Myocyte (in vitro differentiated cells): ENCODE data around the gene SURF2. TPM values are rescaled to one million over a fixed set of nuclear protein-coding genes. Genes with fewer than 3 reads are reported as not detected.

Experiments
- DNase-seq: peaks from one replicate; pipeline ENCODE4 v3.0.0-alpha.2; 2012; ENCODE audit warnings: low read depth
- total RNA-seq: library from RNA; depleted of rRNA; stranded (reverse); fragments of >200 nt; gene quantifications from 2 replicates; pipeline ENCODE4 v1.2.3, GENCODE V29; 2014

Gene SURF2
- total RNA-seq, 1 donor from 2014 or later, result 12.9 TPM

DNA sequence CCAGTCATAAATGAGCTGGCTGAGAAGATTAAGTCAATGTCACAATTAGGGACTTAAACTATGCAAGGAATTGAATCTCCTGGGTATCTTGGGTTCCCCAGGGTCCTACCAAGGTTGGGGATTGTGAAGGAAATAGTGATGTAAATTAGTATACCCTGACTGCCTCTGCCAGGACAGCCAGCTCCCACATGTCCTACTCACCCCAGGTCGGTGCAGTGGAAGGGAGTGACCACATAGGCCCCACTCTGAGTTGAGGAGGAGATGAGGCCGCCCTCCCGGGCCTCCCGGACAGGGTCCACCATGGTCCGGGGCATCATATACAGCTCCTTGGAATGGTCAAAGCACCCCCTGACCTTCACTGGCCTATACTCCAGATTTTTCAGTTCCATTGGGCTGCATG, 2.8 kb upstream of the SURF2 start:
- no peak for DNase-seq

DNA sequence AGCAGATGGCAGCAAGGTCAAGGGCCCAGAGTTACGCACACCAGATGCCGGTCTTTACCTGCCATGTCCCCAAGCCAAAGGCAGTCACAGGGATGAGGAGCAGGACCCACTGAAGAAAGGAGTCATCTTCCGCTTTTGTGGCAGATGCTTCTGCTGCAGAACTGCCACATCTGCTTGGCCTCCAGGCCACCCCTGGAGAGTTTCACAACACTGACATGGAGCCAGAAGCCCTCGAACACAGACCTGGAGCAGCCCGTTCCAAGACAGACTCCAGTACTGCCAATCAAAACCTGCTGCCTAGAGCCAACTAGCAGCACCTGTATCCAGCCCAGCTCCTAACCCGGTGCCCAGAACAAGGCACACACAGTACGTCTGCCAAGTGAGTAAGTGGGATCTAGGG, 1.6 kb upstream of the SURF2 start:
- DNase-seq, result no peak

DNA sequence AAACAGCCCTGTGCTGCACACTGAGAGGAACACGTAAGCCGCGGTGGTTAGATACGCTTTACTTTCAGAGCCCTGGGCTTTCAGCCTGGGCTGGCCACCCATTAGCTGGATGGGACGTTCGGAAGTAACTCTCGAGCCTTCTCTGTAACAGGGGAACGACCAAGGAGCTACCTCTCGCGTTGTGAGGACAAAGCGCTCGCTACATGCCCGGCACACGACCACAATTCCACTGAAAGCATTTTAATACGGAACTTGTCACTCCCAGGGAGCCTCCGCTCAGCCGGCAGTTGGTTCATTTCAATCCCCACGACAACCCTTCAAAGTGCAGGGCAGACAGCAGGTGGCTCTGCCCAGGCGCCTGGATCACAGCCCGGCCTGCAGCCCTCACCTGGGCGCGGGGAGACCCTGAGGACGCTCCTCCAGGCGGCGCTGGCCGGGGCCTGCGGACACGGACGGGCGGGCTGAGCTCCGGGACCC, 431 bp upstream of the SURF2 start:
- no peak for DNase-seq

DNA sequence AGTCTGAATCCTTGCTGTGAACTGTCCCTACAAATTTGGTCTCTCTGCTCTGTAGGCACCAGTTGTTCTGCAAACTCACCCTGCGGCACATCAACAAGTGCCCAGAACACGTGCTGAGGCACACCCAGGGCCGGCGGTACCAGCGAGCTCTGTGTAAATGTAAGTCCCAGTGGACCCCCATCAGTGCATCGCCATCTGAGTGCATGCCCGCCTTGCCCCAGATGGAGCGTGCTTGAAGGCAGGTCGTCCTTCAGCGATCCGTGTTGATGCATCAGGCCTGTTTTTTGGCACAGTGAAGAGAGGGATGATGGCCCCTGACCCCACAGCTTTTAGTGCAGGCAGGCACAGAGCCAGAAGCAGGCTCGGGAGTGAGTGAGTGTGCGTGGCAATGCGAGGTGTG, 1.3 kb downstream of the SURF2 start:
- DNase-seq, result no peak

DNA sequence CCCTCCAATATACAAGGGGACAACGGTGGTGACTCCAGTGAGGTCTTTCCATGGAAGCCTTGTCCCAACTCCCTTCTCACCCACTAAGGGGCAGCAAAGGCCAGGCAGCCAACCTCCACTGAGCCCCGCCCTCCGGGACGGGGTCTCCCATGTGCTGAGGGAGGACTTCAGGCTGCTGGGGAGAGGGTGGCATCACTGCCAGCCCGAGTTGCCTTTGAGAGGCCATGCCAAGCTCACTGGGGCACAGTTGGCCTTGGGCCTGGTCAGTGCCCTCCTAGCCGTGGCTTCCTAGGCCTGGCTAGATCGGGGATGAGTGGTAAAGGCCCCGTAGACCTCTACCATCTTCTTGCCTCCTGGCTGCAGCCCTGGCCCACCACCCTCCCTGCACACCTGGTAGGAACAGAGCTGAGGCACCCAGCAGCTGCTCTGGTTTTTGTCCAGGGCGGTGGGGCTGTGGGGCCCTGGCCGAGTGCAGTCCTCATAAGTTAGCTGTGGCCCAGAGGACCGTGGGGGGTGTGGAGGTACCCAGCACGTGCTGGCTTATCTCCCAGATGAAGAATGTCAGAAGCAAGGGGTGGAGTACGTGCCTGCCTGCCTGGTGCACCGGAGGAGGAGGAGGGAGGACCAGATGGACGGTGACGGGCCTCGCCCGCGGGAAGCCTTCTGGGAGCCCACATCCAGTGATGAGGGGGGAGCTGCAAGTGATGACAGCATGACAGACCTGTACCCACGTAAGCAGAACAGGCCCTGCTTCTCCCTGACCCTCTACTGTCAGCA, 3.2 kb downstream of the SURF2 start:
- DNase-seq, result peak; percentile 31

DNA sequence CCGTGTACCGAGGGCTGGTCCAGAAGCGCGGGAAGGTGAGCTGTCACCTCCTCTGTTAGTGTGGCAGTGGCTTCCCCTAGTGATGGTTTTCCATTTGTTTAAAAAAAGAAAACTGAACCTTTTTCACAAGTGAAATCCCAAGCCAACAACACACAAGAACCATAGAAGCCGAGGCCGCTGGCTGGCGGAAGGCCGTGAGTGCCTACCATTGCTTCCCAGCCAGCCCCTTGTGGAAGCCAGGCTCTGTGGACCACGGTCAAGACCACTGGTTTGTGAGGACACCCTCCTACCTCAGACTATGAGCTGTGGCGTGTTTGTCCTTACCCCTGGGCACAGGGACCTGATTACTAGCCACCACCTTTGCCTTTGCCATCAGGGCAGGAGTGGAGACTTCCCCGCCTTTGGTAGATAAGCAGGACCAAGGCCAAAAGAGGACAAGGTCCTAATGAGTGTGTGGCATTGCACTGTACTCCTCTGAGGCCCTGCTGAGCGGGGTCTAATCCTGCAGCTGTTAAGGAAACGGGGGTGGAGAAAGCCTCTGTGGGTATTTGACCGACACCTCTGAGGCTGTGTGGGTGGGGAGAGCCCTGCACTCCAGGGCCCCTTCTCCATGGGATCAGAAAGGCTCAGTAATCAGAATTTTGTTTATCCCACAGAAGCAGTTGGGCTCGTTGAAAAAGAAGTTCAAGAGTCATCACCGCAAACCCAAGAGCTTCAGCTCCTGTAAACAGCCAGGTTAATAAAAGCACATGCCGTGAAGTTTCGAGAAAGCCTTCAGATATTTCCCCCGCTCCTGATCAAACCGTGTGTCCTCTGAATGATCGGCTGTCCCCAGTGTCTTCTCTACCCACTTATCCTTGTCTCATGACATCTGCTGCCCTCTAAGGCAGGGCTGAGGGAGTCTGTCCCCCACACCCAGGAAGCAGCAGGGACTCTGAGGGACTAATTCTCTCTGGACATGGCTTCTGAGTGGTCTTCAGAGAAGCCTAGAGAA, 4.3 kb downstream of the SURF2 start:
- DNase-seq, result peak; percentile 88

DNA sequence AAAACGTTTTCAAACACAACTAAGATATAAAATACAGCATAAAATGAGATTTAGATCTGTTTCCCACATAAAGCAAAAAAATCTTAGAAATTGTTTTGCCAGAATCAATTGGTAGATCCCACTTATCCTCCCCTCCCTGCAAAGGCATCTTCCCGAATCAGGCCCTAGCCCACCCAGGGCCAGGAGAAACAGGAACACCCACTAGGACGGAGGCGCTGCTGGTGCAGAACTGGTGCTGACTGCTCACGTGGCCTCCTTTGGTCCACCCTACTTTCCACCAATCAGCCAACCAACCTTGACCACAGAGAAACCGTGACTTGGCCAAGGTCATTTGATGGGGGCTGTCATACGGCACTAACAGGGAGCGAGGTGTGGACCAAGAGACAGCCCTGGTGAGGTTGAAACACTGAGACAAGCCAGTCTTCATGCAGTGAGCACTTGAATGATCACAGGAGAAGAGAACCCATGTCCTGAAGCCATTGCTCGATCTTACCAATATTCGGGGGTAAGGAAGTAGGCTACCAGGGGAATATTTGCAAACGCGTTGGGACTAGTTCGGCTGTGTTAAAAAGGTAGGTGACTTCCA, 5.2 kb downstream of the SURF2 start:
- no peak for DNase-seq

DNA sequence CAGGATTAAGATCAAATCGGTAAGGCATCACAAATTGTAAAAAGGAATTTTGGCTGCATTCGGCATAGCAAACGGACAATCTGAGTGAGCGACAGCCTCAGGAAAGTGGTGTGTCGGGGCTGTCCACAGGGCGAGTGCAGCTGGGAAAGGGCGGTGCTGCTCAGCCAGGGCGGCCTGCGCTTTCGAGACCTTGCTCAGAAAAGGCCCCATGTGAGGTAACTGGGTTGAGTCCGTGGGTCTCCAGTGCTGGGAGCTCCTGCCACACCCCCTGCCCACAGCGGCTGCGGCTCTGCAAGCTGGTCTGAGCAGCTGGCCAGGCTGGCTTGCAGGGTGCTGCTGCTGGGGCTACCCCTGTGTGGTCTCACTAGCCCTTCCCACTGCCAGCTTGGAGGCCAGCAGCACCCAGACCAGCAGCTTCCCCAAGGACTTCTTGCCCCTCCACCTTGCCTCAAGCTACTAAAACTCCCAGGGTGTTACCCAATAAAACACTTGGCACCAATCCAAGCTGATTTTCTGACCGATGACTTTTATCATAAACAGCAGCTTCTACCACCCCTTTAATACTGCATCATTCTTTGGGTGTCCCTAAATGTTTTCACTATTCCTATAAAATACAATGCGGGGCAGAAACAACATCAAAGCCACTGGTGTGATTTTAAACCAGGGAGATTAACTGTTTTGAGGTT, 6.2 kb downstream of the SURF2 start:
- DNase-seq, result peak; percentile 69

DNA sequence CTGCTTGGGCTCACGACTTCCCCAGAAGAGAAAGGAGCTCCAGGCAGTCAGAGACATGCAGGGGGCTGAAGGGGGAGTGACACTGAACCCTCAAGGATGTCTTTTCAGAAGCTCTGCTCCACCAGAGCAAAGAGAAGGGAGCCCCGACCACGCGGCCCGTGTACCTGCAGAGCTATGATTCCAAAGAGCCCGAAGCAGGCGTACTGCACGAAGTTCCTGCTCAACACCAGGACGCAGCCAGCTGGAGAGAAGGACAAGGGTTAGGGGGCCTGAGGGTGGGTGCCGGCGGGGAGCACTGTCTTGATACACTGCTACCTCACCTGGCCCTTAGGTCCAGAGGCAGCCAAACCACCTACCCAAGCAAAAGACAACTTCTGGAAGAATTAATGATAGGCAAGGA, 10.1 kb downstream of the SURF2 start:
- DNase-seq, result no peak

DNA sequence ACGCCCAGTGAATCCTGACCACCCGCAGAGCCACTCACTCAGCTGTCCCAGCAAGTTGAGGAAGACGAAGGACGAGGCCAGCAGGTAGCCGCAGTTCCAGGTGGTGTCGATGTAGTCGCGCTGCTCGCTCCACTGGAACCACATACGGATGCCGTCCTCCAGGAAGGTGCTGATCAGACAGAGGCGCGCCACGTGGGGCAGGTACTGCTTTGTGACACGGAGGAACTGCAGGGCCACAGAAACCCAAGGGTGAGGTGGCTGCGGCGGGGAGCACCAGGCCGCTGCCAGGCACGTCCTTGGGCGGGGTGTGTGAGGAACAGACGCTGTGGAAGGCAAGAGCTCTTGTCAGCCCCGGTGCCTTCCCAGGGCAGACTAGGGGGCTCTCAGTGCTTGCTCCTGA, 10.9 kb downstream of the SURF2 start:
- DNase-seq, result no peak

DNA sequence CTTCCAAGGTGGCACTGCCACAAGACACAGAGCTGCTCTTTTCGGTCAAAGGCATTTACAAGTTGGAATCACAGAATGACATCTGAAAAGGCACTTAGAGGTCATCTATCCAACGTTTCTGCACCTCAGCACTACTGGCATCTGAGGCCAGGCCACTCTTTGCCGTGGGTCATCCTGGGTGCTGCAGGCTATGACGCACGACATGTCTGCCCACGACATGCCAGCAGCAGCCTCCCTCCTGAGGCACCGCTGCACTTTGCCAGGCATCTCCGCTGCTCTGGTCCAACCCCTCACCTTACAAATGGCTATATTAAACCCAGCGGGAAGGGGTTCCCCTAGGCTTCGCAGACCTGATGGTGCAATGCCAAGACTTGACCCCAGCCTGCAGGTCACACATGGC, 11.4 kb downstream of the SURF2 start:
- no peak for DNase-seq

DNA sequence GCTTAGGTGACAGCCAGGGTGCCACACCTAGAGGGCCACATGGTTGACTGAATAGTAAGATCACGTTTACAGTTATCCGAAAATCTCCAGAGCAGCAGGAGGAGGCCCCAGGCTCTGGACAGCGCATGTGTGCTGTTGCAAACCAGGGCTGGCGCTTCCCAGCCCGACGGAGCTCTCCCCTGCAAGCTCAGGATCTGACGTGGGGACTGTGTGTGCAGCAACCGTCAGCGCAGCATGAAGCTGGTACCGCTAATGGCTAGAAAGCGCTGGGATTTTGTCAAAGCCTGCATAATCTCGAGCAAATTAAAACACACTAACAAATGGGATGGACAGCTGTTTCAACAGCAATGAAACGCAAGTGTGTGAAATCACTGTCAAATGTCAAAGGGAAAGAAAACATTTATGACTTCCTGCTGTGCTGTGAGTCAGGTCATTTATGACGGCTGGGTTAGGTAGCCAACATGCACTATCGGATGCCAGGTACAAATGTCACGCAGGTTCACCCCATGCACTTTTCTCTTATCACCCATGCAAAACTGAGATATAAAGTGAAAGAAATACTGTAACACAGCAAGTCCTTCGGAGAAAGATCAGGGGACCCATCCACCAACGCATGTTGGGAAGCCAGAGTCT, 12.0 kb downstream of the SURF2 start:
- DNase-seq, result peak; percentile 52

DNA sequence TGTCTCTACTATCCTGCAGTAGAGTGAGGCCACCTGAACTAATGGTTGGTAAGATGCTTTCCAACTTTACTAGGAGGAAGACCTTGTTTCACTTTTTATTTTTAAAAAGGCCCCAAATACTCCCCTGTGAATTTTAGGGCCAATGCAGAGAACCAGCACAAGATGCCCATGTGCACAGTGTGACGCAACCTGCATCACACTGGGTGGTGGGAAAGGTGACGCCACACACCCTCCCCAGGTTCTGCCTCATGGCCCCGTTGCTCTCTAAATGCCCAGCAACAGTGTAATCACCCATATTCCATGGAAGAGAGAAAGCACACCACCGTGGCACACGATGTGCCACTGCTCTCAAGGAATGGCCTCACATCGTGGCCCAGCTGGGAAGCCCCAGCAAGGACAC, 13.1 kb downstream of the SURF2 start:
- DNase-seq, result no peak

DNA sequence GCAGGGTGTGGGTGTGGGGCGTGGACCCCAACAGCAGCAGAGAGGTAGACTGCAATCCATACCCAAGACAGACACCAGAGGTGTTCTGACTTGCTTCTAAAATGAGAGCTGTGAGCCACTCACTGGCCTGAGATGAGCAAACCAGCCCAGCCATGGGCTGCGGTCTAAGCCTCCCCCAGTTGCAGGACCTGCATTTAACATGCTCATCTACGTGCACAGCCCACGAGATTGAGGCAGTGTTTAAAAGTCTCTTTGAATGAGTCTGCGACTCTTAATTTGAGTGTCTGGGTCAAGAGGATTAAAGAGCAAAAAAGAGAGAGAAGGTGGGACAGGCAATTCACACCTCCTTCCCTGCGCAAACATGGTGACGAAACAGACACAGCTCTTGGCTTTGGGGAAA, 13.6 kb downstream of the SURF2 start:
- DNase-seq, result no peak

DNA sequence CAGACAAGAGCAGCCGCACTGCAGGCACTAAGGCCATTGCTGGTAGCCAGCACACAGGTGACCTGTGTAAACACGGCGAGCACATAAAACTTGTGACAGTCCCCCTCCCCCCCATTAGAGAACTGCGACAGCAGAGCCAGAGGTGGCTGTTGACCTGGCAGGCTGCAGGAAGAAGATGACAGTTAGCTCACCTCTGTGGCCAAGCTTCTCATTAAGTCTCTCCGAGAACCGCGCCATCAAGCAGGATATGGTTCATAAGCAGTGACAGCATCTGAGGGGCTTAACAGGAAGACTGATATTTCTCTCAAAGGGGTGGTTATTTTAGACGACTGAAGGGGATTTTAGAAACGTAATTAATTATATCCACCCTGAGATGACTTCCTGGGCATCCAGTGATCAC, 14.3 kb downstream of the SURF2 start:
- no peak for DNase-seq

DNA sequence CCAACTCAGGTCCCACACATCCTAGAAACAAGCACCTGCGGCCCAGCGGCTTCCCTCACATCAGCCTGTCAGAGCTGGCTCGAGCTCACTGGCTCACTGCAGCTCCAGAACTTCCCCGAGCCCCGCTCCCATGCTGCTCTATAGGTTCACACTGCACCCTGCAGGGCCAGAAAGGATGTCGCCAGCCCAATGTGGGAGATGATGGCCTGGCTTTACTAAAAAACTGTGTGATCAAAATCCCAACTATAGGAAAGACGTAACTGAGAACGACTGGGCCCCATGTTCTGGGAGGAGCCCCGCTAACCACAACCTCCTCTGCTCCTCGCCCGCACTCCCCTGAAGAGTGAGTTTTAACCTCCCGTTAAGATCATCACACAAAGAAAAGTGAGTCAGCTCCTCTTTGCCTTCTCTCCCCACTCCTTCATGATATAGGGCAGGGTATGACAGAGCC, 14.9 kb downstream of the SURF2 start:
- DNase-seq, result no peak

DNA sequence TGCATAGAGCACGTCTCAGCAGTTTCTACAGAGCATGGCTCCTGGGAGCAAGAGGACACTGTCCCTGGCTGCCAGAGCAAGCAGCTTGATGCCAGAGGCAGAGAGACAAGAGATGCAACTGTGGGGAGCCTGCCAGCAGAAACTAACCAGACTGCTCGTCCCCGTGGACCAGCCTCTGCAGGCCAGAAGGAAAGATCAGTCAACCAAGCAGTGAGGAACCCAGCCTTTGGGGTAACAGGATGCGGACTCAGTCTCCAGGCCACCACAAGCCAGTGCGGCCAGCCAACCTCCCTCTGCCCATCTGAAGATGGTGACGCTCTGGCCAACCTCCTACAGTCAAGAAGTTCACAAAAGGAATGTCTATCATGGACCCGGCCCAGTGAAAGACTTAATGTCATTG, 15.8 kb downstream of the SURF2 start:
- no peak for DNase-seq

DNA sequence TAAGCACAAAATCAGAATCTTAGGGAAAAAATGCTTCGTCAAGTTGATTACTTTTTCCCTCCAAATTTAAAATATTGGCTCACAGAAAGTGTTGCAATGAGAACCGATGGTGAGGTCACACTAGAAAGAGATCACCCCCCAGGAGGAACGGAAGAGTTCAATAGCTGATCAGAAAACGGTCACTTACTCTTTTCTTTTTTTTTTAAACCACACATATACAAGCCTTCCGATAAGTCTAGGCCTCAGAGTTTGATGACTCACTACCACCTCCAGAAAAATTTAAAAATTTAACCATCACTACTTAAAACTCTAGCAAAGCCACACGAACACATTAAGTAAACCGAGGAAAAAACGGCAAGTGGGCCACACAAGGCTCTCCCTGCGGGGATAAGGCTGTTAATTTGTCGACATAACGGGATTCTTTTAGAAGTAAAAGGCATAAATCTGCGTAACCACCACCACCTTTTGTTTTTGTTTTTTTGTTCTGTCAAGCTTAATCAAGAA, 18.3 kb downstream of the SURF2 start:
- DNase-seq, result no peak

DNA sequence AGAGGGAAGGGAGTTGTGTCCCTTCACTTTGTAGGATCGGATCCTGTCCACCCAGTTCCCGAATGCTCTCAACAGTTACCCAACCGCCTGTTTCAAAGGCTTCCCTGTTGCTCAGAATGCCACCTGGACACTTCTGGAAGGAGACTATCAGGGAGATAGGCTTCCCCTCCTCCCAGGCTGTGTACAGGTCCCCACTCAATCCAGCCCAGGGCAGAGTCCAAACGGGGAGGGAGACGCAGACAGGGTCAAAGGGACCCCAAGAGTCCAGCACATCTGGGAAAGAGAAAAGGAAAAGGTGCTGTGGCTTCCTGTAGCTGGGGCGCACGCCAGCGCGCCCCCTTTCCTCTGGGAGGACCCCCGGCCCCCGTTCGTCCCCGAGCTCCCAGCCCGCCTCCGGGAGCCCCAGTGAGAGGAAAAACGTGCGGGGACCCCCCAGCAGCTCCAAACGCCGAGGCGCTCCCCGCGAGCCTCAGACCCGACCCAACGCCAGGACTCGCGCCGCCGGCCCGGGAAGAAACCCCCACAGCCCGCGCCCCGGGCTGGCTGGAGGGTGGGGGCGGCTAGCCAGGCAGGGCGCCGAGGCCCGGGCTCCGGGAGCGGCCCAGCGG, 18.9 kb downstream of the SURF2 start:
- peak; percentile 41 for DNase-seq
